Mesothelial cell of epicardium (in vitro differentiated cells): ENCODE data around the gene OR5K2. TPM values are rescaled to one million over a fixed set of nuclear protein-coding genes. Genes with fewer than 3 reads are reported as not detected.

Experiments used
- DNase-seq, 2 experiments: peaks; one replicate each; pipeline ENCODE4 v3.0.0; 2021; ENCODE audit warnings: low spot score in 2 of 2; ENCODE audit not compliant: unreplicated experiment in 2 of 2
- H3K27ac Mint-ChIP-seq: 2 replicates; pipeline ENCODE4 v1.8.0; 2021; ENCODE audit warnings: mixed read lengths
- H3K27me3 Mint-ChIP-seq: 2 replicates; pipeline ENCODE4 v1.8.0; 2021; ENCODE audit warnings: low read depth, mixed read lengths
- H3K36me3 Mint-ChIP-seq: 2 replicates; pipeline ENCODE4 v1.8.0; 2021; ENCODE audit warnings: mixed read lengths
- H3K4me1 Mint-ChIP-seq: 2 replicates; pipeline ENCODE4 v1.8.0; 2021; ENCODE audit warnings: mixed read lengths
- H3K4me3 Mint-ChIP-seq: 2 replicates; pipeline ENCODE4 v1.8.0; 2021; ENCODE audit warnings: mild to moderate bottlenecking, moderate library complexity, mixed read lengths
- H3K9me3 Mint-ChIP-seq: 2 replicates; pipeline ENCODE4 v1.8.0; 2021; ENCODE audit warnings: mixed read lengths
- CTCF ChIP-seq: fragments of 200-600 bp; sonication (generic); IDR thresholded peaks from one replicate; pipeline ENCODE4 v1.5.0; 2021; ENCODE audit warnings: antibody characterized with exemption; ENCODE audit not compliant: unreplicated experiment
- total RNA-seq: library from RNA; stranded (reverse); gene quantifications from 3 replicates; pipeline ENCODE4 v1.2.1, GENCODE V29; 2021

The OR5K2 gene
- total RNA-seq, 1 donor from 2014 or later, result not detected

GRCh38 chr3:98460220-98460619 is 37.3 kb upstream of the OR5K2 start:
- H3K4me1 Mint-ChIP-seq, result no peaks in the 10 kb centered on the region
- no peaks in the 10 kb centered on the region for H3K36me3 Mint-ChIP-seq
- H3K4me3 Mint-ChIP-seq, result no peak overlapping the region
- H3K27ac Mint-ChIP-seq, result no peak overlapping the region
- DNase-seq, result no peak
- TF ChIP-seq CTCF, result no peak
- H3K9me3 Mint-ChIP-seq, result peaks cover 5% of the 10 kb centered on the region
- no peaks in the 10 kb centered on the region for H3K27me3 Mint-ChIP-seq

GRCh38 chr3:98462901-98463300 is 34.6 kb upstream of the OR5K2 start, which contains the start of gene OR5K1:
OR5K1 (plus strand) TSS chr3:98463201; CDS start chr3:98469577, 6,376 bp downstream.
- no peaks in the 10 kb centered on the region for H3K36me3 Mint-ChIP-seq
- no peak within 1 kb of the TSS for H3K4me3 Mint-ChIP-seq
- no peaks in the 10 kb centered on the region for H3K4me1 Mint-ChIP-seq
- H3K27ac Mint-ChIP-seq, result no peak within 1 kb of the TSS
- no peak for TF ChIP-seq CTCF
- peaks cover 6% of the 10 kb centered on the region for H3K9me3 Mint-ChIP-seq
- DNase-seq, result no peak
- no peaks in the 10 kb centered on the region for H3K27me3 Mint-ChIP-seq

GRCh38 chr3:98482717-98483482 is 14.6 kb upstream of the OR5K2 start:
- Mint-ChIP-seq H3K27me3 (no peaks in the 10 kb centered on the region), H3K9me3 (peaks cover 44% of the 10 kb centered on the region), H3K4me3 (no peak overlapping the region), H3K36me3 (no peaks in the 10 kb centered on the region), H3K27ac (no peak overlapping the region), H3K4me1 (no peaks in the 10 kb centered on the region)
- DNase-seq, result no peak
- TF ChIP-seq CTCF, result no peak

GRCh38 chr3:98483626-98484025 is 13.9 kb upstream of the OR5K2 start:
- Mint-ChIP-seq H3K36me3 (no peaks in the 10 kb centered on the region), H3K9me3 (peaks cover 48% of the 10 kb centered on the region), H3K27me3 (no peaks in the 10 kb centered on the region), H3K4me3 (no peak overlapping the region), H3K27ac (no peak overlapping the region), H3K4me1 (no peaks in the 10 kb centered on the region)
- TF ChIP-seq CTCF, result no peak
- DNase-seq, result no peak

GRCh38 chr3:98500019-98500418 is 2.5 kb downstream of the OR5K2 start:
- Mint-ChIP-seq H3K4me3 (no peak overlapping the region), H3K9me3 (no peaks in the 10 kb centered on the region), H3K4me1 (peaks cover 21% of the 10 kb centered on the region), H3K27me3 (peaks cover 5% of the 10 kb centered on the region), H3K27ac (no peak overlapping the region), H3K36me3 (no peaks in the 10 kb centered on the region)
- no peak for TF ChIP-seq CTCF
- no peak for DNase-seq
